Measurements from ENCODE around the gene SDR42E2. TPM values are rescaled to one million over a fixed set of nuclear protein-coding genes. Genes with fewer than 3 reads are reported as not detected.

The SDR42E2 gene
- total RNA-seq (2022; extraction: Qiagen RNA extraction; ENCODE audit: low read depth) = not detected in 5 replicates

DNA sequence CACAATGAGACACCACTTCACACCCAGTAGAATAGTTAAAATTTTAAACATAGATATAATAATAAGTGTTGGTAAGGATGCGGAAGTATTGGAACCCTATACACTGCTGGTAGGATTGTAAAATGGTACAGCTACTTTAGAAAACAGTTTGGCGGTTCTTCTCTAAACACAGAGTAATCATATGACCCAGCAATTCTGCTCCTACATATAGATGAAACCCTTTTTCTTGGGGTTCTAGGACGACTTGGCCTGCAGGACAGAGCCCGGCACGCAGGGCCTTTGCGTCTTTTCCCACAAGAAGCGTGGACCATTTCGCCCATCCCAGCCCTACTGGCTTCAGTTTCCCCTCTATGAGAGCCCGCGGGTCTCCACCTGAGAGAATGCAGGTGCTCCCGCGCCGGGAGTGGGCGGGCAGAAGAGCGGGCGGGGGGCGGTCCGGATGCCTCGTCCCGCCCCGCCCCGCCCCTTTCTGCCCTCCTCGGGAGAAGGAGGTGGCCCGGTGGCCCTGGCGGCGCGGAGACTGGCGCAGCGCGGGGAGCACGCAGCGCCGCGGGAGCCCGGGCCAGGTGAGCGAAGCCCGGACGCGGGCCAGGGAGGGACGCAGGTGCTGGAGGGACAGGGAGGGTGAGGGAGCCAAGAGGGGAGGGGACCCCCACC, at the start of gene SDR42E2:
TSS of gene SDR42E2 (plus strand) at position 508 of the 657 bp plus-strand sequence. CDS start 3,077 bp downstream, outside the sequence.

DNA sequence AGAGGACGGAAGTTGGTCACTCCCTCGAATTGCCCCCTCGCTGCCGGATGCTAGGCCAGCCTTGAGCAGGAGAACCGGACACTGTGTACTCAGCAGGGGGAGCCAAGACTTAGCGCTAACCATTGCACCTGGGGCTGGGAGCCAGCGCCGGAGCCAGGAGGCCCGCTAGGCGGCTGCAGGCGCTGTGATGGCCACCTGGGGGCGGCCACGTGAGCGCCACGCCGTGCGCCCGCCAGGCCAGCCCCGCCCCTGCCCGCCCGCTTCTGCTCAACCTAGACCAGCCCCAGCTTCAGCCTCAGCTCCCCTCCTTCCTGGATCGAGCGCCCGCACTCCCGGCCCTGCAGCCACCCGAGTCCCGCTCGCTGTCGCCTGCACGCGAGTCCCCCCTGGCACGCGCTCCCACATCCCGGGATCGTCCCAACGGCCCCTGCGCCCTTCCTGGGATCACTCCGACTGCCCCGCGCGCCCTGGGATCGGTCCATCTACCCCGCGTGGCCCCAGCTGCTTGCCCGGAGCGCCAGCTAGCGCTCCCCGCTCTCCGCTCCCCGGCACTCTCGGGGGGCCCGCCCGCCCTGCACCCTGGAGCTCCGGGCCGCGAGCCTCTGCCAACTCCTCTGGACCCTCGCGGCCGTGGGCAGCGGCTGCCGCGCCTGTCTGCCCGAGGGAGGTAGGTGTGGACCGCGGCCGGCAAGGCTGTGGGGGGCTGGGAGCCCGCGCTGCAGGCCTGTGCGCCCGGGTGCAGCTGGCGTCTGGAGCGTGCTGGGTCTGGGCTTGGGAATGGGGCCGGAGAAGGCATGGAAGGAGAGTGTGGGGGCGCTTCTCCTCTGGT, 43.9 kb downstream of the SDR42E2 start, which contains the start of gene EEF2K:
TSS of gene EEF2K (plus strand) at position 266 of the 829 bp plus-strand sequence. CDS start 19,452 bp downstream, outside the sequence.

Other genes with a start within 250 kb of the SDR42E2 start
- gene UQCRC2, start 209.1 kb upstream of the SDR42E2 start, total RNA-seq (2022; extraction: Qiagen RNA extraction; ENCODE audit: low read depth) = 160 to 217 TPM (median 167 TPM) in 5 replicates
- gene PDZD9, start 161.4 kb upstream of the SDR42E2 start, total RNA-seq (2022; extraction: Qiagen RNA extraction; ENCODE audit: low read depth) = not detected in 5 replicates
- gene MOSMO, start 154.4 kb upstream of the SDR42E2 start, total RNA-seq (2022; extraction: Qiagen RNA extraction; ENCODE audit: low read depth) = 8.8 to 14.2 TPM (median 12.5 TPM) in 5 replicates
- gene VWA3A, start 70.0 kb upstream of the SDR42E2 start, total RNA-seq (2022; extraction: Qiagen RNA extraction; ENCODE audit: low read depth) = 0.06 to 0.11 TPM in 2 of 5 replicates, not detected in the others
- 13.1 to 16.9 TPM (median 15.7 TPM) in 5 replicates for gene EEF2K, start 43.8 kb downstream of the SDR42E2 start, total RNA-seq (2022; extraction: Qiagen RNA extraction; ENCODE audit: low read depth)
- 32.8 to 36.8 TPM (median 33.7 TPM) in 5 replicates for gene POLR3E, start 134.9 kb downstream of the SDR42E2 start, total RNA-seq (2022; extraction: Qiagen RNA extraction; ENCODE audit: low read depth)
- 37.7 to 44.8 TPM (median 42.7 TPM) in 5 replicates for gene CDR2, start 212.1 kb downstream of the SDR42E2 start, total RNA-seq (2022; extraction: Qiagen RNA extraction; ENCODE audit: low read depth)

Data from A549 treated with GW870086 at 1 μM for 4 hours (cell line).